H1 (cell line): Measurements from ENCODE around the gene PGM3. TPM values are rescaled to one million over a fixed set of nuclear protein-coding genes. Genes with fewer than 3 reads are reported as not detected.

ENCODE experiments used
- CTCF ChIA-PET: fragments of 300-600 bp; sonication (Branson Sonifier 250); formaldehyde crosslinking; loops from one replicate; lab custom pipeline; 2021; ENCODE audit not compliant: partially characterized antibody; lab: Charles Lee
- POLR2A ChIA-PET: fragments of 300-600 bp; sonication (Branson Sonifier 250); formaldehyde crosslinking; loops from one replicate; lab custom pipeline; 2021; ENCODE audit warnings: inconsistent platforms; ENCODE audit not compliant: partially characterized antibody; lab: Charles Lee
- DNase-seq, 2 experiments: peaks; one replicate each; pipeline versions ENCODE4 v3.0.0 to v3.0.0-alpha.2; 2010 to 2022; ENCODE audit warnings: low spot score in 2 of 2, low read depth in 1 of 2, mixed read lengths in 1 of 2
- FAIRE-seq: peaks from 2 replicates; lab custom pipeline; 2011; peaks lifted over from hg19 to GRCh38; lab: Jason Lieb, UNC
- H2AFZ ChIP-seq: 2 replicates; pipeline ENCODE4 v1.8.1; 2012; ENCODE audit warnings: low read length, inconsistent platforms
- H2AK5ac ChIP-seq: 2 replicates; pipeline ENCODE4 v1.6.1; 2013; ENCODE audit warnings: low read depth, low read length
- H2BK120ac ChIP-seq: replicated peaks from 2 replicates; pipeline ENCODE3; 2013; ENCODE audit warnings: low read depth, low read length, inconsistent platforms
- H2BK12ac ChIP-seq: 2 replicates; pipeline ENCODE4 v1.6.1; 2013; ENCODE audit warnings: low read depth, low read length
- H2BK15ac ChIP-seq: 2 replicates; pipeline ENCODE4 v1.6.1; 2013; ENCODE audit warnings: low read length
- H2BK20ac ChIP-seq: 2 replicates; pipeline ENCODE4 v1.6.1; 2013; ENCODE audit warnings: low read length
- H2BK5ac ChIP-seq: 2 replicates; pipeline ENCODE4 v1.6.1; 2013; ENCODE audit warnings: low read depth, low read length
- H3K14ac ChIP-seq: 2 replicates; pipeline ENCODE4 v1.6.1; 2013; ENCODE audit warnings: inconsistent platforms; ENCODE audit not compliant: insufficient read length
- H3K18ac ChIP-seq: 2 replicates; pipeline ENCODE4 v1.6.1; 2013; ENCODE audit warnings: low read length; ENCODE audit errors: extremely low read depth
- H3K23ac ChIP-seq: 2 replicates; pipeline ENCODE4 v1.6.1; 2013; ENCODE audit warnings: inconsistent platforms; ENCODE audit not compliant: insufficient read length
- H3K23me2 ChIP-seq: 2 replicates; pipeline ENCODE4 v1.6.1; 2013; ENCODE audit warnings: low read depth, low read length
- H3K27ac ChIP-seq: 2 replicates; pipeline ENCODE4 v1.6.1; 2011; ENCODE audit warnings: low read depth, low read length, inconsistent platforms
- H3K27me3 ChIP-seq, 4 experiments: replicated peaks in 1 of 4; 1 replicate in 1 of 4; 2 replicates in 3 of 4; pipeline versions ENCODE4 v1.6.1 to v1.8.1; 2011 to 2013; ENCODE audit warnings: low read length in 3 of 4, mild to moderate bottlenecking in 3 of 4, inconsistent platforms in 2 of 4, mixed read lengths in 2 of 4, moderate library complexity in 1 of 4; ENCODE audit not compliant: control insufficient read depth in 3 of 4, insufficient read depth in 3 of 4; ENCODE audit errors: extremely low read depth in 1 of 4
- H3K36me3 ChIP-seq, 4 experiments: 2 replicates each; pipeline versions ENCODE4 v1.6.1 to v1.8.1; 2011 to 2013; ENCODE audit warnings: mild to moderate bottlenecking in 4 of 4, low read length in 3 of 4, moderate library complexity in 2 of 4, control low read depth in 1 of 4, inconsistent platforms in 1 of 4; ENCODE audit not compliant: insufficient read depth in 4 of 4, control insufficient read depth in 2 of 4
- H3K4ac ChIP-seq: replicated peaks from 2 replicates; pipeline ENCODE3; 2013; ENCODE audit warnings: low read length, low read depth, mixed read lengths, inconsistent platforms; ENCODE audit not compliant: insufficient read length
- H3K4me1 ChIP-seq, 4 experiments: replicated peaks in 1 of 4; 1 replicate in 1 of 4; 2 replicates in 3 of 4; pipeline versions ENCODE4 v1.6.1 to v1.8.1; 2011 to 2013; ENCODE audit warnings: low read length in 3 of 4, inconsistent platforms in 2 of 4, mixed read lengths in 1 of 4; ENCODE audit not compliant: insufficient read depth in 4 of 4, control insufficient read depth in 3 of 4
- H3K4me2 ChIP-seq, 2 experiments: 2 replicates each; pipeline versions ENCODE4 v1.6.1 to v1.8.1; 2011 to 2013; ENCODE audit warnings: low read depth in 2 of 2, low read length in 2 of 2, control low read depth in 1 of 2, inconsistent platforms in 1 of 2, mild to moderate bottlenecking in 1 of 2; ENCODE audit not compliant: insufficient read depth in 1 of 2
- H3K4me3 ChIP-seq, 4 experiments: fragments of 200-600, 300-600 bp in 1 of 4; sonication (generic), shearing (Covaris generic), sonication (Bioruptor Twin) in 1 of 4; 2 replicates each; pipeline versions ENCODE4 v1.5.1 to v1.8.1; 2011 to 2016; ENCODE audit warnings: low read length in 4 of 4, low read depth in 3 of 4, control low read depth in 2 of 4, inconsistent platforms in 2 of 4, mild to moderate bottlenecking in 2 of 4, mixed read lengths in 1 of 4, moderate library complexity in 1 of 4; ENCODE audit not compliant: insufficient read depth in 2 of 4; ENCODE audit errors: extremely low read depth in 1 of 4
- H3K56ac ChIP-seq: replicated peaks from 2 replicates; pipeline ENCODE3; 2013; ENCODE audit warnings: low read depth, mild to moderate bottlenecking, mixed read lengths, low read length, inconsistent platforms; ENCODE audit not compliant: insufficient read length
- H3K79me1 ChIP-seq: 2 replicates; pipeline ENCODE4 v1.6.1; 2013; ENCODE audit warnings: low read depth, low read length, control low read depth
- H3K79me2 ChIP-seq, 2 experiments: 2 replicates each; pipeline versions ENCODE4 v1.6.1 to v1.8.1; 2012 to 2013; ENCODE audit warnings: low read length in 2 of 2, mild to moderate bottlenecking in 2 of 2, inconsistent platforms in 1 of 2; ENCODE audit not compliant: insufficient read depth in 2 of 2, control insufficient read depth in 1 of 2
- H3K9ac ChIP-seq, 4 experiments: replicated peaks in 1 of 4; 1 replicate in 1 of 4; 2 replicates in 3 of 4; pipeline versions ENCODE4 v1.6.1 to v1.8.1; 2011 to 2013; ENCODE audit warnings: low read depth in 3 of 4, low read length in 3 of 4, control low read depth in 2 of 4, mild to moderate bottlenecking in 2 of 4, moderate library complexity in 2 of 4, inconsistent platforms in 1 of 4; ENCODE audit errors: extremely low read depth in 1 of 4
- H3K9me3 ChIP-seq, 2 experiments: 2 replicates each; pipeline versions ENCODE4 v1.6.1 to v1.8.1; 2012 to 2013; ENCODE audit warnings: mild to moderate bottlenecking in 2 of 2, moderate library complexity in 2 of 2, control low read depth in 1 of 2, inconsistent platforms in 1 of 2, low read depth in 1 of 2, low read length in 1 of 2, mixed read lengths in 1 of 2; ENCODE audit not compliant: insufficient read depth in 2 of 2
- H4K20me1 ChIP-seq, 2 experiments: replicated peaks in 1 of 2; 2 replicates each; pipeline versions ENCODE3 to v1.8.1; 2011 to 2013; ENCODE audit warnings: inconsistent platforms in 2 of 2, low read length in 2 of 2, mild to moderate bottlenecking in 1 of 2; ENCODE audit not compliant: insufficient read depth in 2 of 2, control insufficient read depth in 1 of 2
- H4K5ac ChIP-seq: 2 replicates; pipeline ENCODE4 v1.6.1; 2013; ENCODE audit warnings: low read length, low read depth, mixed read lengths, inconsistent platforms; ENCODE audit not compliant: insufficient read length
- H4K8ac ChIP-seq: 2 replicates; pipeline ENCODE4 v1.8.0; 2013; ENCODE audit warnings: mild to moderate bottlenecking, moderate library complexity, low read length, inconsistent platforms; ENCODE audit not compliant: insufficient read depth; ENCODE audit errors: extremely low read depth
- H4K91ac ChIP-seq: replicated peaks from 2 replicates; pipeline ENCODE3; 2013; ENCODE audit warnings: low read length, mixed read lengths, inconsistent platforms; ENCODE audit not compliant: insufficient read length
- ASH2L ChIP-seq: fragments of 200-600, 300-600 bp; sonication (generic); IDR thresholded peaks from one replicate; pipeline ENCODE4 v1.7.1; 2017; ENCODE audit warnings: low read length
- CBX5 ChIP-seq: fragments of 300-800, 300-1000 bp; sonication (generic); IDR thresholded peaks from 2 replicates; pipeline ENCODE4 v1.7.1; 2016; ENCODE audit warnings: antibody characterized with exemption, low read length, low read depth
- CEBPB ChIP-seq: IDR thresholded peaks from 2 replicates; pipeline ENCODE4 v1.6.1; 2012; ENCODE audit warnings: low read depth, low read length
- CTBP2 ChIP-seq: IDR thresholded peaks from 2 replicates; pipeline ENCODE4 v1.7.0; 2011; ENCODE audit warnings: borderline replicate concordance, mild to moderate bottlenecking, moderate library complexity, mixed read lengths, low read length; ENCODE audit not compliant: insufficient read depth, insufficient read length
- CTCF ChIP-seq, 3 experiments: IDR thresholded peaks; 1 replicate in 2 of 3; 2 replicates in 1 of 3; pipeline versions ENCODE4 v1.5.1 to v1.6.1; 2011; ENCODE audit warnings: low read length in 3 of 3, mild to moderate bottlenecking in 3 of 3, inconsistent platforms in 2 of 3, low read depth in 1 of 3, moderate library complexity in 1 of 3; ENCODE audit not compliant: insufficient read depth in 1 of 3; ENCODE audit errors: control extremely low read depth in 1 of 3
- HDAC6 ChIP-seq: IDR thresholded peaks from one replicate; pipeline ENCODE4 v1.7.1; 2012; ENCODE audit warnings: low read depth, mild to moderate bottlenecking, inconsistent platforms, low read length, moderate library complexity
- JUN ChIP-seq: IDR thresholded peaks from 2 replicates; pipeline ENCODE4 v1.6.1; 2011; ENCODE audit warnings: low read depth, mild to moderate bottlenecking, improper control_type of control experiment, low read length
- MAX ChIP-seq: IDR thresholded peaks from 2 replicates; pipeline ENCODE4 v1.6.1; 2012; ENCODE audit warnings: inconsistent platforms
- NRF1 ChIP-seq: IDR thresholded peaks from 2 replicates; pipeline ENCODE4 v1.6.1; 2011; ENCODE audit warnings: mild to moderate bottlenecking, low read depth, low read length, improper control_type of control experiment
- POLR2AphosphoS5 ChIP-seq: IDR thresholded peaks from 2 replicates; pipeline ENCODE4 v1.6.1; 2011; ENCODE audit warnings: low read depth, low read length
- SP4 ChIP-seq: IDR thresholded peaks from 2 replicates; pipeline ENCODE4 v1.6.1; 2012; ENCODE audit warnings: low read length, inconsistent platforms
- SUZ12 ChIP-seq: fragments of 200-600 bp; sonication (generic); IDR thresholded peaks from 2 replicates; pipeline ENCODE4 v1.6.1; 2012; ENCODE audit warnings: mild to moderate bottlenecking, inconsistent platforms, low read length, moderate library complexity, mixed read lengths
- WGBS, 2 experiments: shearing (Covaris generic) in 1 of 2; methylation state at CpG; one replicate each; pipeline versions ENCODE4 v1.1.6 to v1.1.7; 2013 to 2015; ENCODE audit warnings: low lambda C conversion rate in 2 of 2, mixed read lengths in 2 of 2, inconsistent platforms in 1 of 2, low coverage in 1 of 2, missing lambda C conversion rate in 1 of 2; ENCODE audit not compliant: insufficient replicate concordance in 2 of 2, insufficient coverage in 1 of 2, insufficient read length in 1 of 2; ENCODE audit errors: extremely low coverage in 1 of 2, missing lambda C conversion rate in 1 of 2; 5-methylcytosine and 5-hydroxymethylcytosine counted together
- polyA plus RNA-seq, 7 experiments: library from polyadenylated mRNA; depleted of rRNA in 3 of 7; stranded (reverse) in 5 of 7; unstranded in 2 of 7; fragments of >200 nt in 5 of 7; fragments of 200-250 nt in 2 of 7; gene quantifications; 1 replicate in 5 of 7; 2 replicates in 1 of 7; 4 replicates in 1 of 7; pipeline versions ENCODE4 v1.2.1 to v1.2.3, GENCODE V29; 2011 to 2013; ENCODE audit warnings: missing spikeins in 2 of 7, mixed read lengths in 2 of 7
- total RNA-seq: library from RNA; stranded (reverse); fragmentation: NEBNext Ultra II Directional; extraction: Animal tissue kit (Norgen Biotek cat#: 25700); gene quantifications from 2 replicates; pipeline ENCODE4 v1.2.1, GENCODE V29; 2021

Gene PGM3
- total and polyA plus RNA-seq, 2 of the 8 experiments (the other 6 are each of a cell fraction or from before 2014, with no cell fraction given) = 14.5 to 60.5 TPM

DNA sequence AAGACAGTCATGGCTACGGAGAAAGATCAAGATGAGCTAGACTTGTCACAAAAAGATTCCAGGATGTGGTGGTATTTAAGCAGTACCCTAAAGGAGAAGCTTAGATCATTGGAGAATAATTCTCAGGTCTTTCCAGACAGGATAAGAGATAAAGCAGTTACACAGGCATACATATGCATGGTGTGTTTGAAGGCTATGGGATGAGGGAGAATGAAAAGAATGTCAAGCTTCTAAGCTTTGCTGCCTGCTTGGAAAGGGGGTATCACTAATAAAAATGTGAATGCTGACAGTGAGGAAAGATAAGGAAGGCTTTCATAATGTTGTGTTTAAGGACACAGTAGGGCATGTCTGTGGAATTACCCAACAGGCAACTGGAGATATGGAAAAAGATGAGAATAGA, 28.2 kb upstream of the PGM3 start:
- Histone ChIP-seq H3K27me3 (no peaks in the 10 kb centered on the region), H4K8ac (no peak overlapping the region), H3K9ac (no peak overlapping the region), H2AFZ (no peak overlapping the region), H3K36me3 (no peaks in the 10 kb centered on the region), H3K79me1 (no peaks in the 10 kb centered on the region), H3K27ac (no peak overlapping the region), H3K4ac (no peak overlapping the region), H2AK5ac (no peak overlapping the region), H3K56ac (no peak overlapping the region), H2BK20ac (no peak overlapping the region), H2BK5ac (no peak overlapping the region), H4K91ac (no peak overlapping the region), H3K23ac (no peak overlapping the region), H3K79me2 (no peaks in the 10 kb centered on the region), H3K14ac (no peak overlapping the region), H4K20me1 (no peaks in the 10 kb centered on the region), H2BK15ac (no peak overlapping the region), H3K4me1 (no peaks in the 10 kb centered on the region), H3K23me2 (no peaks in the 10 kb centered on the region), H2BK120ac (no peak overlapping the region), H2BK12ac (no peak overlapping the region), H3K18ac (no peak overlapping the region), H3K9me3 (no peaks in the 10 kb centered on the region), H4K5ac (no peak overlapping the region), H3K4me2 (no peak overlapping the region), H3K4me3 (no peak overlapping the region)
- FAIRE-seq (no peak), DNase-seq (no peak)
- WGBS, 2 experiments = 71% methylated on average over 1 of the region's 1 CpG; no CpG with 5 or more reads in 1 of the 2 experiments
- ChIA-PET CTCF (interaction anchor here (0.6 to 11.7 kb wide), 25 partner anchors 9 to 937 kb away, joined by 3 to 310 read pairs (median 4); partner anchors contain the start of gene PRSS35), POLR2A (interaction anchor here (0.7 kb wide), 1 partner anchor 37 kb away, joined by 4 read pairs; no protein-coding TSS in a partner anchor)
- TF ChIP-seq HDAC6 (no peak), CEBPB (no peak), CTBP2 (no peak), ASH2L (no peak), POLR2AphosphoS5 (no peak), SUZ12 (no peak), MAX (no peak), SP4 (no peak), NRF1 (no peak), JUN (no peak), CTCF (IDR thresholded peaks at IDR 0.05; ENCODE audit: control extremely low read depth in 1 of 3, insufficient read depth in 1 of 3, low read depth in 1 of 3, low read length in 3 of 3) (no peak), CBX5 (no peak)
